HG02759 (cell line): ENCODE measurements around the gene LRRC41.
A peak's percentile ranks its signal among the peaks of the same experiment; 100 is the strongest.
"Not testable (repeated sequence)": the region's sequence is repeated elsewhere in the genome, so short reads cannot be mapped to it uniquely, and the experiment has no call there.

Source experiments
- ATAC-seq: cut with Tn5 transposase; IDR thresholded peaks from one replicate; pipeline ENCODE4 v1.9.1; 2021; ENCODE audit warnings: mild to moderate bottlenecking, moderate library complexity; ENCODE audit not compliant: unreplicated experiment

LRRC41 gene, protein sequence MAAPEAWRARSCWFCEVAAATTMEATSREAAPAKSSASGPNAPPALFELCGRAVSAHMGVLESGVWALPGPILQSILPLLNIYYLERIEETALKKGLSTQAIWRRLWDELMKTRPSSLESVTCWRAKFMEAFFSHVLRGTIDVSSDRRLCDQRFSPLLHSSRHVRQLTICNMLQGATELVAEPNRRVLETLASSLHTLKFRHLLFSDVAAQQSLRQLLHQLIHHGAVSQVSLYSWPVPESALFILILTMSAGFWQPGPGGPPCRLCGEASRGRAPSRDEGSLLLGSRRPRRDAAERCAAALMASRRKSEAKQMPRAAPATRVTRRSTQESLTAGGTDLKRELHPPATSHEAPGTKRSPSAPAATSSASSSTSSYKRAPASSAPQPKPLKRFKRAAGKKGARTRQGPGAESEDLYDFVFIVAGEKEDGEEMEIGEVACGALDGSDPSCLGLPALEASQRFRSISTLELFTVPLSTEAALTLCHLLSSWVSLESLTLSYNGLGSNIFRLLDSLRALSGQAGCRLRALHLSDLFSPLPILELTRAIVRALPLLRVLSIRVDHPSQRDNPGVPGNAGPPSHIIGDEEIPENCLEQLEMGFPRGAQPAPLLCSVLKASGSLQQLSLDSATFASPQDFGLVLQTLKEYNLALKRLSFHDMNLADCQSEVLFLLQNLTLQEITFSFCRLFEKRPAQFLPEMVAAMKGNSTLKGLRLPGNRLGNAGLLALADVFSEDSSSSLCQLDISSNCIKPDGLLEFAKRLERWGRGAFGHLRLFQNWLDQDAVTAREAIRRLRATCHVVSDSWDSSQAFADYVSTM

DNA sequence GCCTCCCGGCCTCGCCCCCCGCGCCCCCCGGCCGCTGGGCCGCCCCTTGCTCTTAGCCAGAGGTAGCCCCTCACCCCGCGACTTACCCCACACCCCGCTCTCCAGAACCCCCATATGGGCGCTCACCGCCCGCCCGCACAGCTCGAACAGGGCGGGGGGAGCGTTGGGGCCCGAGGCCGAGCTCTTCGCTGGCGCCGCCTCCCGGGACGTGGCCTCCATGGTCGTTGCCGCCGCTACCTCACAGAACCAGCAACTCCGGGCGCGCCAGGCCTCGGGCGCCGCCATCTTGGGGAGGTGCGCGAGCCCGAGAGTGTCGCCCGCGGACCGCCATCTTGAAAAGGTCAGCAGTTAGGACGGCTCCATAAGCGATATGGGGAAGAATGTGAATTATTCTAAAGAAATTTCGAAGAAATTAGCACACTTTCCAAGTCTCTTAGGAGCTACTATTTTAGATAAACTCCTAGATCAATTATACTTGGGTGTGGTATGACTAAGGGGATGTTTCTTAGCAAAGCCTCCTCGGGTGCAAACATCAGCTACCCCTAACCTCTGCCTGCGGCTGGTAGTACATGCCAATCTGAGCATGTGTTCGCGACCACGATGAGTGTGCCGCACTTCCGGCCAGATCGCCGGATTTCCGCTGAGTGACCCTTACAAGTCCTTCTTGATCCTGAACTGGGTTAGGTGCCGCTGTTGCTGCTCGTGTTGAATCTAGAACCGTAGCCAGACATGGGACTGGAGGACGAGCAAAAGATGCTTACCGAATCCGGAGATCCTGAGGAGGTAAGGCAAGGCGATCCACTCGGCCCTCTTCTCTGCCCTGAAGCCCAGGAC lies at the start of gene LRRC41, which contains the start of gene UQCRH:
TSS of gene LRRC41 (minus strand) at position 579 of the 834 bp plus-strand sequence. CDS start at position 285, 294 bp downstream.
TSS of gene UQCRH (plus strand) at position 661 of the 834 bp plus-strand sequence. CDS start at position 730, 69 bp downstream.
- ATAC-seq, result peak; percentile 79

DNA sequence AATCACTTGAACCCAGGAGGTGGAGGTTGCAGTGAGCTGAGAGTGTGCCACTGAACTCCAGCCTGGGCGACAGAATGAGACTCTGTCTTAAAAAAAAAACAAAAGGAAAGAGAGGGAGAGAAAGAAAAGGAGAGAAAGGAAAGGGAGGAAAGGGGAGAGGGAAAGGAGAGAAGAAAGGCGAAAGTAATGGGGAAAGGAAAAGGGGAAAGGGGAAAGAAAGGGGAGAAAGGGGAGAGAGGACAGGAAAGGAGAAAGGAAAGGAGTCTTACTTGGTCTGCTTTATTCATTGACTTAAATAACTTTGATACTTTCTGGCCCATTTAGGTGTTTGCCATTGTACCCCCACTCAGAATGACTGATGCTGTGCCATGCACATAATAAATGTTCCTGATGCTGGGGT lies 48.9 kb upstream of the LRRC41 start:
- ATAC-seq, result no peak

DNA sequence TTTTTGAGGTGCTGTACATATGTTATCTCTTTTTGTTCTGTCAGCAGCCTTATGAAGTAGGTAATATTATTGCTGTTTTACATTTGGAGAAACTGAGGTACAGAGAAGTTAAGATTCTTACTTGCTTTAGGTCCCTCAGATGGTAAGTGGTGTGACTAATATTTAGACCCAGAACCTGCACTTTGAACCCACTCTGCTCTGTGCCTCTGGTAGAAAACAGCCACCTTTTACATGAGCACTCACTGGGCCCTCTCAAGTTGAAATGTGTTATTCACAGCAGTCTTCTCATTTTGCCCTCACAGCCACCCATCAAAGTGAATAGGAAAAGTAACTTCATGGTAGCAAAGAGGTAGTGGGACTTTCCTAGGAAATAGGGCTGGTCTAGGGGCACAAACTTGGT lies 41.9 kb upstream of the LRRC41 start:
- no peak for ATAC-seq

DNA sequence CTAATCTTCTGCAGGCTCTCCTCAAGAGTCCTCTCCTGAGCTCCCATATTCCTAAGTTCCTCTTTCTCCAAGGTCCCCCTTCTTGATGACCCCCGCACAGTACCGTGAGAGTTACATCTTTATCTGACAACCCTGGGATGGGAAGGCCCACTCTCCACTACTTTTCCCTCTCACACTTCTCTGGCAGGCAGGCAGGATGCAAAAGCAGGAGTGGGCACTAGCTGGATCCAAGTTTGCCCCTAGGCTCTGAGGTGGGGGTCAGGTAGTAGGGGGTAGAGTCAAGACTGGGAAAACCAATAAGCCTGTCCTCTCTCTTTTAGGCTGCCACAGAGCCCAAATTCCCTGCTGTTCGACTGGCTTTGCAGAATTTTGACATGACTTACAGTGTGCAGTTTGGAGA lies 41.1 kb upstream of the LRRC41 start:
- no peak for ATAC-seq

DNA sequence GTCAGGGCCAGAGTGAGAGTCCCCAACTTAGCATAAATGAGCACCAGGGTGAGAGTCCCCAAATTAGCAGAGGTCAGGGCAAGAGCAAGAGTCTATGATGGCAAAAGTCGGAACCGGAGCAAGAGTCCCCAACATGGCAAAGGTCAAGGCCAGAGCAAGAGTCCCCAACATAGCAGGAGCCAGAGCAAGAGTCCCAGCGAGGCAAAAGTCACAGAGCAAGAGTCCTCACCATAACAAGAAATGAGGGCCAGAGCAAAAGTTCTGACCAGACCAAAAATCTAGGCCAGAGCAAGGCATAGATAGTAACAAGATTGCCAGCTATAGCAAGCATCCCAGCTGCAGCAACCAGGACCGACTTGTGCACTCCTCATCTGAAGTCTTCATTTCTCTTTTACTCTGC lies 40.3 kb upstream of the LRRC41 start:
- ATAC-seq, result no peak

DNA sequence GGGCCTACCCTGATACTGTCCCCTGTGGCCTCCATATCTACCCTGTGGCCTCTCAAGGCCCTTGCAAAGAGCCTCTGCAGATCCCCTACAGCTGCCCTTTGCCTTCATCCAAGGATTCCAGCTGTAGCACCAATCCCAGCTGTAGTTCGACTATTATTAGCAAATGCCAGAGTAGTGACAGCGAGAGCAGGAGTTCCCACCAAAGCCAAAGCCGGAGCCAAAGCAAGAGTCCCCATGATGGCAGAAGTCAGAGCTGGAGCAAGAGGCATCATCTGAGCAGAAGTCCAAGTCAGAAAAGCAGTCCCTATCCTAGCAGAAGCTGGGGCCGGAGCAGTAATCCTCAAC lies 39.9 kb upstream of the LRRC41 start:
- ATAC-seq, result no peak

DNA sequence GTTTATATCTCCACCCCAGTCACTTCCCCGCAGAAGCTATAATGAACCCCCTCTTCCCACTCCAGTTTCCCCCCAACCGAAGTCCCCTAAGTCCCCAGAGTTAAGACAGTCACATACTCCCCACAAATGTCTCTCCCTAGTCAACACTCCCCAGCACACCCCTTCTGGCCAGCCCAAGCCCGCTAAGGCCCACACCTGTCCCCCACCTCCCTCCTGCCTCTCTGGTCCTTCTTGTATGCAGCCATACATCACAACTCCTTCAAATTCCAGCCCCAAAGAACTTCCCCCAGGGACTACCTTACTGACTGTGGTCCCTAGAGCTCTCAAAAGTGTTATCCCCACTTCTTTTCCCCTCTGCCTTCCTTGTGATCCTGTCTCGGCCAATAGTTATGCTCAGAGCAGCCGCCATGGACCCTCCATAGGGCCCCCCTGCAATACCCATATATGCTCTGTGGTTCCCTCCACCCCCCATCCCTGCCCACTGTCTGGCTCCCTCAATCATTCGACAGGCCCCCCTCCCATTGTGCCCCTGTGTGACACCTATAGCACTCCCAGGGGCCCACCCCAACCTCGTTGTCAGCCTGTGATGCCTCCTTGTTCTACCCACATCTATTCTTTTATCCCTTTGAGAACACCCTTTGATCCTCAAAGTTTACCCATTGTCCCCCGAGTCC lies 39.4 kb upstream of the LRRC41 start:
- no peak for ATAC-seq

DNA sequence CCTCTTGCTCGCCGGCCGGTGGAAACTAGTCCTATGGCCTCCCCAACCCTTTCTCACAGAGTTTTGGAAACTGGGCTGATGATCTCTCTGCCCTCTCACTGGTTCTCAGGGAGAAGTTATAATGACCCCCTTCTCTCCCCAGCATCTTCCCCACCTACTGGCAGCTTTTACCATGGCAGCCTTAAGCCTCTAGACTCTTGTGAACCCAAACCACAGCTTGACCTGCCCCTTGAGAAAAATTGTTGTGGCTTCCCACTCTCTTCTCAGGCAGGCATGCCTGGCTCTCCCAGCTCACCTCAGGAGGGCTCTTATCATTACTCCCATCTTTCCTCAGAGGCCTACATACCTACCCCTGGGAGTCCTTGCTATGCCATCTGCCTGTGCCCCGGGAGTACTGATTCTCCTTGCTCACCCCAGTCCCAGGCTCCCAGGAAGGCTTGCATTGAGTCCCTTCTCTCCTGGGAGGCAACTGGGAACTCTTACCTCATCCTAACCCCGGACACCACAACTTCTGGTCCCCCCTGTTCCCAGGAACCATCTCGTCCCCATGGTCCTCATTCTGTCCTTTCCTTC lies 38.8 kb upstream of the LRRC41 start:
- ATAC-seq, result no peak

DNA sequence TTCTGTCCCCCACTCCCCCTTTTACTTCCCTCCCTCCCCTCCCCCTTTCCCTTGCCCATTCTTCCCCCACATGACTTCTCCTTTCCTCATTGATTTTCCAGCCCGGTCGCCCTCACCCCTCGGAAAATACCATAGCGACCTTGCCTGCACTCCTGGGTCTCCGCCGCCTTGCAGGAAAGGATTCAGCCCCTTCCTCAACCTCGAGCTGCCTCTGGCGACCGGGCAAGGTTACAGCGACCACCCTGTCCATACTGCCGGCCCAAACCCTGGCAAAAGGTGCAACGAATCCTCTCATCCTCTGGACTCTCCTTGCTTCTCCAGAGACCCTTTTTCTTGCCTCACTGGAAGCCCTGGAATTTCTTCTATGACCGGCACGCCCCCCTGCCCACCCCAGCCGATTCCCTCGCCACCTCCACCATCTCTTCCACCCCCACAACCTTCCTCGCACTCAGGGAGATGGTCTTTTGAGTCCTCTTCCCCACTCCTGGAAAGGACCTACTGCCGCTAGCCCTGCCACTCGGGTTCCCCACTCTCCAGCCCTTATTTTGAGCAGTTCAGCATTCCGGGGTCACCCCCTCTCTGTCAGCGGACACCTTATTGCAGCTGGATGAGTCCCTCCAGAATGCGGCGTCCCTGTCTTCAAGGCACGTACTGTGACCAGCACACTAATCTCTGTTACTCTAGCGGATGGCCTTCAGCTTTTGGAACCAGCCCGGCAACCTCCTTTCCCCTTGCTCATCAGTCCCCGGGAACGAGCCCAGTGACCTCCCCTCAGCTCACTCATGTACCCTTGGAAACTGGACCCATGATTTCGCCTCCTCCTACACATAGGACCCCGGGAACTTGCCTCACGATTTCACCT lies 38.0 kb upstream of the LRRC41 start:
- ATAC-seq, result no peak

DNA sequence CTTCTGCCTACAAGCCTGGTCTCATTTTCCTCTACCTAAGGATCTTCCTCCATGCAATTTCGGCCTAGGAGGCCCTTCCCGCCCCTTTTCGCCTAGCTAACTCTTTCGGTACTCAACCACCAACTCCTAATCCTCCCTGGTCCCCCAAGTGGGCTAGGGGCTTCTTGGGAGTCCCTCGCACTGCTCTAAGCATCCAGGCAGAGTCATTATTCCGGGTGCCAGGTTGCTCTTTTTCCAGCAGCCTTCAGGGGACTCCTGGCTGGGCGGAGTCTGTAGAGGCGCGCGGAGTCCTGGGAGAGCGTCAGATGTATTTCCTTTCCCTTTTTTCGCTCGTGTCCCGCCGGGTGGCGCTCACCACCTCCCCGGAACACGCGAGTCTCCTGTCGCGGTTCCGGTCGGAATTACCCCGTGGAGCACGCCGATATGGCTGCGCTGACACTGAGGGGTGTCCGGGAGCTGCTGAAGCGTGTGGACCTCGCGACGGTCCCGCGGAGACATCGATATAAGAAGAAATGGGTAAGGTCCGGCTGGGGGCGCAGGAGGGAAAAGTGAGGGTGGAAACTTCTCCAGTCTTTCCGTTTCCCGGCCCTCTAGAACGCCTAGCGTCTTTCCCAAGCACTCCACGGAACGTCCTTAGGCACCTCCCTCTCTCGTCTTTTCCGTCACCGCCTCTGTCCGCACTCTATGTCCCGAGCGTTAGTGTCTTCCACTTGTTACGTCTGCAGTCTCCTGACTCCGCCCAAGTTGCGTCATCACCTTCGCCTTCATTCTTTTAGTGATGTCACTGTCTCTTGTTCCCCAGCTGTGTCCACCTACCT lies 37.2 kb upstream of the LRRC41 start, which contains the start of gene NSUN4:
TSS of gene NSUN4 (plus strand) at position 404 of the 818 bp plus-strand sequence. CDS start at position 424, 20 bp downstream.
- peak; percentile 80 for ATAC-seq

DNA sequence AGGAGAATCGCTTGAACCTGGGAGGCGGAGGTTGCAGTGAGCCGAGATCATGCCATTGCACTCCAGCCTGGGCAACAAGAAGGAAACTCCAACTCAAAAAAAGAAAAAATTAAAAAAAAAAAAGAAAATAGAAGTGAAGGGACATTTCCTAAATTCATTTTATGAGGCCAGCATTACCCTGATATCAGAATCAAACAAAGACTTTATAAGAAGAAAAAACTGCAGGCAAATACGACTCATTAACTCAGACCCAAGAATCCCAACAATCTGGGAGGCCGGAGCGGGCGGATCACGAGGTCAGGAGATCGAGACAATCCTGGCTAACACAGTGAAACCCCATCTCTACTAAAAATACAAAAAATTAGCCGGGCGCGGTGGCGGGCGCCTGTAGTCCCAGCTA lies 34.0 kb upstream of the LRRC41 start:
- not testable (repeated sequence) for ATAC-seq

DNA sequence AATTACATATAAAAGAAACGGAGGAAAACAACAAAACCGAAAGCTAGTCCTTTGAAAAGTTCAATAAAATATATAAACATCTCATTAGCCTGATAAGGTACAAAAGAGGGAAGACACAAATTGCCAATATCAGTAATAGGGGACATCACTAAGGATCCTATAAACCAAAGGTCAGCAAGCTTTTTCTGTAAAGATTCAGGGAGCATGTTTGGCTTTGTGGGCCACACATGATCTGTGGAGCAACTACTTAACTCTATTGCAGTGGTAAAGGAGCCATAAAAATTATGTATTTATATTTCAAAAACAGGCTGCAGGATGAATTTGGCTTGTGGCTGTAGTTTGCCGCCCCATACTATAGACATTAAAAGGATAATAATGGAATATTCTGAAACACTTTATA lies 31.7 kb upstream of the LRRC41 start:
- ATAC-seq, result no peak

DNA sequence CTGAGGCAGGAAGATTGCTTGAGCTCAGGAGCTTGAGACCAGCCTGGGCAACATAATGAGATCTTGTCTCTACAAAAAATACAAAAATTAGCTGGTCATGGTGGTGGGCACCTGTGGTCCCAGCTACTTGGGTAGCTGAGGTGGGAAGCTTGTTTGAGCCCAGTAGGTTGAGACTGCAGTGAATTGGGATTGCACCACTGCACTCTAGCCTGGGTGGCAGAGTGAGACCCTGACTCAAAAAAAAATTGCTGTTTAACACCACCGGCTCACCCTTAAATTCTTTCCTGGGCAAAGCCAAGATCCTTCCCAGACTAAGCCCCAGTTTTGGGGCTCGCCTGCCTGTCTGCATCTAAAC lies 30.6 kb upstream of the LRRC41 start:
- ATAC-seq, result no peak

DNA sequence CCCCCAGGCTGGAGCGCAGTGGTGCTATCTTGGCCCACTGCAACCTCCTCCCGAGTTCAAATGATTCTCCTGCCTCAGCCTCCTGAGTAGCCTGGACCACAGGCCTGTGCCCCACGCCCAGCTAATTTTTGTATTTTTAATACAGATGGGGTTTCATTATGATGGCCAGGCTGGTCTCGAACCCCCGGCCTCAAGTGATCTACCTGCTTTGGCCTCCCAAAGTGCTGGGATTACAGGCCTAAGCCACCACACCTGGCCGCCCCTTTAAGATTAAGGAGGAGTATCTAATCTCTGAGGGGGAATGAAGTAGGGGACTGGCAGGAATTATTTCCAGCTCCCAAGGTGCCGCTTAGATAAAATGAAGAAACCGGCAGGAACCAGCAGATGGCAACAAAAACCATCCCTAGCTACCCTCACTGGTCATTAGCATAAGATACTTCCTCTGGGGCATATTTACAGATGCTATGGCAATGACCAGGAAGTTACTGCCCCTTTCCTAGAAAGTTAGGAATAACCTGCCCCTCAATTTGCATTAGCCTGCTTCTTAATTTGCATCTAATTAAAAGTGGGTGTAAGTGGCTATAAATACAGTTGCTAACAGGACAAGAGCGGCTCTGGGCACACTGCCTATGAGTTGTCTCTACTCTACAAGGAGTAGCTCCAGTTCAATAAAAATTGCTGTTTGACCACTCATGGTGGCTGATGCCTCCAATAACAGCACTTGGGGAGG lies 30.0 kb upstream of the LRRC41 start:
- ATAC-seq, result no peak

DNA sequence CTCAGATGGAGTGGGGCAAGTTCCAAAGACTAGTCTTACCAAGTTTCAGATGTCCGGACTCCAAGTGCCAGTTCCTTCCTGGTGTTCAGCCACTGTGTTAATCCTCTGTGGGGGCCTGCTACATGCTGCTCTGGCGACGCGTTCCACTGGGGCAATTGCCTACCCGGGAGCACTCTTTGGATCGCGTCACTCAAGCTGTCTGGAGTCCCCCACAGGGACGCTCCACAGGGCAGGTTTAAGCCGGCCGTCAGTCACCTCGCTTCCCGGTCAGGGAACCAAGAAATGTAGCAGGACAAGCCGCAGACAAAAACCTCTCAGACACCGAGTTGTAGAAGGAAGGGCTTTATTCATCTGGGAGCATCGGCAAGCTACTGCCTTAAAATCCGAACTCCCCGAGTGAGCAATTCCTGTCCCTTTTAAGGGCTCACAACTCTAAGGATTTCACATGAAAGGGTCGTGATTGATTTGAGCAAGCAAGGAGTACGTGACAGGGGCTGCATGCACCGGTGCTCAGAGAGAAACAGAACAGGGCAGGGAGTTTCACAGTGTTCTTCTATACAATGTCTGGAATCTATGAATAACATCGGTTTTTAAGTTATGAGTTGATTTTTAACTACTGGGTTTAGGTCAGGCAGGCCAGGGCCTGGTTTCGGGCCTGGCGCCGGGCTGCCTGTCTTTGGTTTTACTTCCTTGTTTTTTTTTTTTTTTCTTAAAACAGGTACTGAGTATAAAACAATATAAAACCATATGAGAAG lies 28.5 kb upstream of the LRRC41 start:
- peak; percentile 52 for ATAC-seq

DNA sequence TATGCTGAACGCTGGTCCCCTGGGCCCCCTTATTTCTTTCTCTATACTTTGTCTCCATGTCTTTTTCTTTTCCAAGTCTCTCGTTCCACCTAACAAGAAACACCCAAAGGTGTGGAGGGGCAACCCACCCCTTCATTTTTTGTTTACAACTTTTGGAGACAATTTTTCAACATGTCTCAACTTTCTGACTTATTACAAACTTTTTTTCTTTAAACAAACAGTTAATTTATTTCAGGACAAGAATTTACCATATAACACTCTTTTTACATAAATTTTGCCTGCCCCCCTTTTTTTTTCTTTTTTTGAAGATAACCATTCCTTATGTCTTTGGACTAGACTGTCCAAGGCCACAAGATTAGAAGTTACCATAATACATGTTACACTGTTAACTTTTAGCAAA lies 27.0 kb upstream of the LRRC41 start:
- not testable (repeated sequence) for ATAC-seq

DNA sequence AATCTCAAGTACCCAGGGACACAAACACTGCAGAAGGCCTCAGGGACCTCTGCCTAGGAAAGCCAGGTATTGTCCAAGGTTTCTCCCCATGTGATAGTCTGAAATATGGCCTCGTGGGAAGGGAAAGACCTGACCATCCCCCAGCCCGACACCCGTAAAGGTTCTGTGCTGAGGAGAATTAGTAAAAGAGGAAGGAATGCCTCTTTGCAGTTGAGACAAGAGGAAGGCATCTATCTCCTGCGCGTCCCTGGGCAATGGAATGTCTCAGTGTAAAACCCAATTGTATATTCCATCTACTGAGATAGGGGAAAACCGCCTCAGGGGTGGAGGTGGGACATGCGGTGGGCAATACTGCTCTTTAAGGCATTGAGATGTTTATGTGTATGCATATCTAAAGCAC lies 26.4 kb upstream of the LRRC41 start:
- not testable (repeated sequence) for ATAC-seq
